NCI-H1105 treated with DMSO at 0.1 percent for 48 hours (cell line): ENCODE results near the gene ZNF425.
"Not testable (repeated sequence)": the region's sequence is repeated elsewhere in the genome, so short reads cannot be mapped to it uniquely, and the experiment has no call there.

Experiments used
- DNase-seq: peaks from one replicate; lab custom pipeline; 2025; lab: John Stamatoyannopoulos, UW

ZNF425 gene

DNA sequence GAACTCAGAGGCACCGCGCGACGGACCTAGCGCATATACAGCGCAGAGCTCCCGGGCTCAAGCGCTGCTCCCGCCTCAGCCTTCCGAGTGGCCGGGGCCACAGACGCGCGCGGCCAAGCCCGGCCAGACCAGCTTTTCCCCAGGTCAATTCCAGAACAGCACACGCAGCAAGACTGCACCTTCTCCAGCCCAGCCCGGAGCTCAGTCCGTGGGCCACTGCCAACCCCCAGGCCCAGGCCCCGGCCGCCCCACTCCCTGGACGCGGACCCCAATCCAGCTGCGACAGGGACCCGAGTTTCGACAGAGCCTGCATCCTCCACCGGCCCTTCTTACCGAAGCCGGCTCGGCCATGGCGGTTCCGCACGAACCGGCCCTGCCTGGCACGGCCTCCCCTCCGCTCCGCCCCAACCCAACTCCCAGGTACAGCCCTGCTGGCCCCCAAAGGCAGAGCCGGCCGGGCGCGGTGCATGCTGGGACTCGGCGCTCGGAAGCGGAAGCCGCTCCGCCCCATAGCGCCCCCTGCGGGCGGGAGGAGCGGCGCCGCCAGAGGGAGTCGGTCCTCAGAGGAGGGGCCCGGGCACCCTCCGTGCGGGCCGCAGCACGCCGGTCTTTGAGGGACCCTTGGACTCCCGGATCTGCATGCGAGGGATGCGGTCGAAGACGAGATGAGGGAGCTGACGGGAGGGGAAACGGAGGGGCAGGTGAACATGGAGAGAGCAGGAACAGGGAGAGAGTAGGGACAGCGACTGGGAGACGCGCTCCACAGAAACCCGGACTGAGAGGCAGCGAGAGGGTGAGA lies at the start of gene ZNF425:
Gene ZNF425 (minus strand): TSS at position 462 of the 799 bp plus-strand sequence. CDS start 111 bp downstream, at position 351.
- DNase-seq, result peak; percentile 85

- DNase-seq, result peak; percentile 57
Measured at GRCh38 chr7:149175150-149175549, 49.0 kb upstream of the ZNF425 start.

GRCh38 chr7:149172534-149172920 lies 46.4 kb upstream of the ZNF425 start:
- DNase-seq, result no peak

DNA sequence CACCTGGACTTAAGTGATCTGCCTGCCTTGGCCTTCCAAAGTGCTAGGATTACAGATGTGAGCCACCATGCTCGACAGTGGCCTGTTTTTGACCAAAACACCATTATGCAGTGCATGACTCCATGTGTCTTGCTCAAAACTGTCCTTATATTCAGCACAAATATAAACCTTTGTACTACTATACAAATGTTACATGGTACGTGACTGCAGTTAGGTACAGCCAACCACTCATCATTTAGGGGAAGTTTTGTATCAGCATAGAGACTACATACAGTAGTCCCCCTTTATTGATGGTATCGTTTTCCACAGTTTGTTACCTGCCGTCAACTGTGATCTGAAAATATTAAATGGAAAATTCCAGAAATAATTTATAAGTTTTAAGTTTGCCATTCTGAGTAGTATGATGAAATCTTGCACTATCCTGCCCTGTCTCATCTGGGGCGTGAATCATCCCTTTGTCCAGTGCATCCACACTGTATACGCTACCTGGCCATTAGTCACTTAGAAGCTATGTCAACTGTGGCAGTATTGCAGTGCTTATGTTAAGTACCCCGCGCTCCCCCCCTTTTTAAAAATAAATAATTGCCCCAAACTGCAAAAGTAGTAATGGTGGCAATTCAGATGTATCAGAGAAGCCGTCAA lies 45.9 kb upstream of the ZNF425 start:
- DNase-seq, result no peak

DNA sequence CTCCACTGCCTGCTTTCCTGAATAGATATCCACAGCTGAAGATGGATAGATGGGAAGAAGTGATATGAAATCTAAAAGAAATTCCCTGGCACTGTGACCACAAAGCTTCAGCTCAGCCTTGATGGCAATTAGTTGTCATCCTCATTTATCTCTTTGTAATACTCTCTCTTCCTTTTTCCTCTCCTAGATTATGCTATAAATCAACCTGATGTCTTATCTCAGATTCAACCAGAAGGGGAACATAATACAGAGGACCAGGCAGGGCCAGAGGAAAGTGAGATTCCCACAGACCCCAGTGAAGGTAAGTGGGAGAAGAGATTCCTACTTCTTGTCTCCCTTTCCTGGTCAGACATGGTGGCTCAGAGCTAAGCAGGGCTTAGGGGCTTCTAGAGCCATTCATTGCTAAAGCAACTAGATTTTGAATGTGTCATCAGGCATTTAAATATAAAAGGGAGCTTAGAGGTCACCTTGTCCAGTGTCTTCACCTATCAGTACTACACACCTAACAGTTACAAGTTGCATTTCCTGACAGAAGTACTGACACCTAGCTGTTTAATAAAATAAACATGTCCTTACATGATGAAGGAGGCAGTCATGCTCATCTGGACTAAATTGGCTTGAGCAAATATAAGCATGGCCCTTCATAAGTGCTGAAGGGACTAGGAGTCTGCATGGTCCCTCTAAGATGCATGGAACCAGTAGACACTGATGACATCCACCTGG lies 40.7 kb upstream of the ZNF425 start:
- no peak for DNase-seq

DNA sequence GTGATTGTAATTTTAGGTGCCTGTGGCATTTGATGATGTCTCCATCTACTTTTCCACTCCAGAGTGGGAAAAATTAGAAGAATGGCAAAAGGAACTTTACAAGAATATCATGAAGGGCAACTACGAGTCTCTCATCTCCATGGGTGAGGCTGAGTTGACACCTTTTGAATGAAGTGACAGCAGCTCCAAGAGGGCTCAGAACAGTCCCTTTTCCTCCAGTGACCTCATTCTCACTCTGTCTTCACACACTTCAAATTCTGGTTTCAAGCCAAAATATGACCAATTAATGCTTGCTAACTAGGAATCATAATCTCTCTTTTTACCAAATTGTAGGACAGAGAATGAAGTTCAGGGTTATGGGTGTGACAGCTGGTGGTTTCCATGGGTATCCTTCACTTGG lies 40.0 kb upstream of the ZNF425 start:
- no peak for DNase-seq

- DNase-seq, result no peak
Measured at GRCh38 chr7:149161241-149161848, 35.2 kb upstream of the ZNF425 start.

GRCh38 chr7:149156898-149157297 lies 30.8 kb upstream of the ZNF425 start:
- no peak for DNase-seq

DNA sequence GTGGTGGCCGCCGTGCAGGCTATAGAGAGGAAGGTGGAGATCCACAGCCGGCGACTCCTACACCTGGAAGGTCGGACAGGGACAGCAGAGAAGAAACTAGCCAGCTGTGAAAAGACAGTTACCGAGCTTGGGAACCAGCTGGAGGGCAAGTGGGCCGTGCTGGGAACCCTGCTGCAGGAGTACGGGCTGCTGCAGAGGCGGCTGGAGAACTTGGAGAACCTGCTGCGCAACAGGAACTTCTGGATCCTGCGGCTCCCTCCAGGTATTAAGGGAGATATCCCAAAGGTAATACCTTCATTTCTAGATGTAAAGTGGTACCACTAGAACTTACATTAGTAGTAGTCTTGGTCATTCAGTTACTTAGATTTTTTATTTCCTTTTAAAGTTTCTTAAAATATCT lies 27.9 kb upstream of the ZNF425 start:
- DNase-seq, result no peak

DNA sequence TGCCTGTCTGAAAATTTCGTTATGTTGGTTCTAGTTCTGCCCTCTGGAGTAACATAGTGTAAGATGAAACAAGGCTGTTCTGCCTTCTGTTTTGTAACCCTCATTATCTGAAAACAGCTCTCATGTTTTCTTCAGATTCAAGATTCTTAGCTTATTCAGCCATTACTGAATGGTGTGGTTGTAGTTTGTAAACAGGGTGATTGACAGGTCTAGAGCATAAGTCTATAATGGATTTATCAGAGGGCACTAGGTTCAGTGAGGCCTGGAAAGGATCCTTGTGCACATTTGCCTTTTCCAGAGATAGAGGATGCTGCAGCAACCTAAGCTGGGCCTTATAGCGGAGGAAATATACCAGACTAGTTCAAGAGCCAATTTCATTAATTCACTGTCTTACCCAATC lies 27.2 kb upstream of the ZNF425 start:
- DNase-seq, result no peak

DNA sequence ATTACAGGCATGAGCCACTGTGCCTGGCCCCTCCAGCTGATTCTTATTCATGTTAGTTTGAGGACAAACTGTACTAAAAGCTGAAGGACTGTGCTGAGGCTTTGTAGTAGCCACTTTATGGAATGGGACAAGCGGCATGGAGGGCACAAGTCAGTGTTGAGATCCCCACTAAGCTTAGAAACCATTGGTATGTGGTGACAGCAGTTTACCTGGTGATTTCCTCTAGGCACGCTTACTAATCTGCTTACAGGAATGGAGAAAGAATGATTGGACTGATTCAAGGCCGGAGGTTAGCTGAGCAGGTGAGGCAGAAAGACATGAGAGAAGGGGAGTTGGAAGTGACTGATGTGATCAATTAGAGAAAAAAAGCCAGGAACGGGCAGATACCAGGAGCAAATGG lies 24.9 kb upstream of the ZNF425 start:
- DNase-seq, result no peak

GRCh38 chr7:149147752-149148653 lies 21.9 kb upstream of the ZNF425 start:
- peak; percentile 25 for DNase-seq

DNA sequence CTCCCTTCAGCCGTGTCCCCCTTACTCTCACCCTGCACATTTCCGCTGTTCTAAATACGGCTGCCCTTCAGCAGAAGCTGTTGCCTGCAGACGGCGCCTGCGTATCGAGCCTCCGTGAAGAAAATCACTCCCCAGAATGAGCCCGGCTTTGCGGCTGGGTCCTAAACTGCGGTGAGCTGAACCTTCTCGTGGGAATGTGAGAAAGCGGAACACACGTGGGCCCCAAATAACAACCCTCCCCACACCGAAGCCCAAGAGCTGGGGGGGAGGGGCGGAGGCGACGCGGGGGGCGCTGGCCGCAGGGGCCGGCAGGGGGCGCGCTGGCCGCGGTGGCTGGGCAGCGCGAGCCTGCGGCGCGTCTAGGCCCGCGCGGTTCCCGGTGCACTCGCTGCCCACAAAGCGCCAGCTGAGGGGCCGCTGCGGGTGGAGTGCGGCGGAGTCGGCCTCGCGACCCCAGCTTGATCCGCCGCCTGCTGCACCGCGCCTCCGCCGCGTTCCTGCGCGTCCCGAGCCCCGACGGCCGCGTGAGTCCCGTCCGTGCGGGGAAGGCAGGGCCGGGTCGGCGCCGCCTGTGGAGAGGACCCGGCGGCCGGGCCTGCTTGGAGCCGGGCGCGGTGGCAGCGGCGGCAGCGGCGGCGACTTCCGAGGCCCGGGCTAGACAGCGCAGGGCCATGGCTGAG lies 21.1 kb upstream of the ZNF425 start, which contains the start of gene ZNF398:
Gene ZNF398 (plus strand): TSS at position 382 of the 680 bp plus-strand sequence. CDS start 290 bp downstream, at position 672.
- DNase-seq, result peak; percentile 81

GRCh38 chr7:149145031-149145845 lies 19.1 kb upstream of the ZNF425 start:
- no peak for DNase-seq

GRCh38 chr7:149144436-149144922 lies 18.4 kb upstream of the ZNF425 start:
- DNase-seq, result not testable (repeated sequence)

DNA sequence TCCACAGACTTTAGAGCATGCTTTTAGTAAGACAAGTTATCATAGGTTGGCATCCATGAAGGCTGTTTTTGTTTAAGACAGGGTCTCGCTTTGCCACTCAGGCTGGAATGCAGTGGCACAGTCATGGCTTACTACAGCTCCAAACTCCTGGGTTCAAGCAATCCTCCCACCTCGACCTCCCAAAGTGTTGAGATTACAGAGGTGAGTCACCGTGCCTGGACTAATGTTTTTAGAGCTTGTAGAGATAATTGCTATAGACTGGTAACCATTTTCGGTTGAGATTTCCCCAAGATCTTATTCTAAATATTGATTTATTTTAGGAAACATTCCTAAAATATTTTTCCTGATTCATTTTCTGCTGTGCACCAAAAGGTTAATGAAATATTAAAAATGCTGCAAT lies 15.8 kb upstream of the ZNF425 start:
- DNase-seq, result no peak

GRCh38 chr7:149140831-149141230 lies 14.7 kb upstream of the ZNF425 start:
- no peak for DNase-seq

DNA sequence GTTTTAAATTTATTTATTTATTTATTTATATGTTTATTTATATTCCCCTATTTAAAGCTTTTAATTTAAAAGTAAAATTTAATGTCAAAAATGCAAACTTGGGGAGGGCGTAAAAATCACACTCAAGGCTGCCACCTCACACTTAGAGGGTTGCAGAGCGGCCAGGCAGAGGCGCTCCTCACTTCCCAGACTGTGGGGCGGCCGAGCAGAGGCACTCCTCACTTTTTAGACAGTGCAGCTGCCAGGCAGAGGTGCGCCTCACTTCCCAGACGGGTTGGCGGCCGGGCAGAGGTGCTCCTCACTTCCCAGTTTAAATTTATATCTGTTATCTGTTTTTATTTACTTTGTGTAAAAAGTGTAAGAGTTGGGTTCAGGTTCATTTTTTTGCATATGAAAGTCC lies 10.0 kb upstream of the ZNF425 start:
- no peak for DNase-seq

DNA sequence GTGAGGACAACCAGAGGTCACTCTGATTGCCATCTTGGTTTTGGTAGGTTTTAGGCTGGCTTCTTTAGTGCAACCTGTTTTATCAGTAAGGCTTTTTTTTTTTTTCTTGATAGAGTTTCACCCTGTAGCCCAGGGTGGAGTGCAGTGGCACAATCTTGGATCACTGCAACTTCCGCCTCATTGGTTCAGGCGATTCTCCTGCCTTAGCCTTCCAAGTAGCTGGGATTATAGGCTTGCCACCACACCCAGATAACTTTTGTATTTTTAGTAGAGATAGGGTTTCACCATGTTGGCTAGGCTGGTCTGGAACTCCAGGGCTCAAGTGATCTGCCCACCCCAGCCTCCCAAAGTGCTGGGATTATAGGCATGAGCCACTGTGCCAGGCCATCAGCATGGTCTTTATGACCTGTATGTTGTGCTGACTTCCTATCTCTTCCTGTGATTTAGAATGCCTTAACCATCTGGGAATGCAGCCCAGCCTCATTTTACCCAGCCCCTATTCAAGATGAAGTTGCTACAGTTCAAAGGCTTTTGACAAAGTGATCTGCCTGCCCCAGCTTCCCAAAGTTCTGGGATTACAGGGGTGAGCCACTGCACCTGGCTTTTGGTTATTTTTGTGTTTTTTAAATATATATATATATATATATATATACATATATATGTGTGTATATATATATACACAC lies 7.0 kb upstream of the ZNF425 start:
- no peak for DNase-seq
